Adipocyte (in vitro differentiated cells): Measurements from ENCODE around the gene STAM2.
A peak's percentile ranks its signal among the peaks of the same experiment; 100 is the strongest.
"Not testable (repeated sequence)": the region's sequence is repeated elsewhere in the genome, so short reads cannot be mapped to it uniquely, and the experiment has no call there.

Experiments used
- DNase-seq: peaks from one replicate; pipeline ENCODE4 v3.0.0-alpha.2; 2015; ENCODE audit warnings: low read depth
- H3K27me3 ChIP-seq: replicated peaks from 2 replicates; pipeline ENCODE4 v1.7.0; 2013; ENCODE audit warnings: mild to moderate bottlenecking, low read length, moderate library complexity; ENCODE audit not compliant: control insufficient read depth, insufficient read depth
- H3K36me3 ChIP-seq: 2 replicates; pipeline ENCODE4 v1.7.0; 2013; ENCODE audit warnings: low read length, mild to moderate bottlenecking, moderate library complexity; ENCODE audit not compliant: control insufficient read depth, insufficient read depth, severe bottlenecking
- H3K4me1 ChIP-seq: 2 replicates; pipeline ENCODE4 v1.7.0; 2013; ENCODE audit warnings: mild to moderate bottlenecking, low read length, moderate library complexity; ENCODE audit not compliant: control insufficient read depth, insufficient read depth
- H3K4me3 ChIP-seq: 2 replicates; pipeline ENCODE4 v1.7.0; 2013; ENCODE audit warnings: mild to moderate bottlenecking, low read length, moderate library complexity
- H3K9ac ChIP-seq: 2 replicates; pipeline ENCODE4 v1.7.0; 2013; ENCODE audit warnings: mild to moderate bottlenecking, low read length, moderate library complexity
- H3K9me3 ChIP-seq: 2 replicates; pipeline ENCODE4 v1.7.0; 2013; ENCODE audit warnings: mild to moderate bottlenecking, low read length, moderate library complexity; ENCODE audit not compliant: control insufficient read depth

The STAM2 gene

DNA sequence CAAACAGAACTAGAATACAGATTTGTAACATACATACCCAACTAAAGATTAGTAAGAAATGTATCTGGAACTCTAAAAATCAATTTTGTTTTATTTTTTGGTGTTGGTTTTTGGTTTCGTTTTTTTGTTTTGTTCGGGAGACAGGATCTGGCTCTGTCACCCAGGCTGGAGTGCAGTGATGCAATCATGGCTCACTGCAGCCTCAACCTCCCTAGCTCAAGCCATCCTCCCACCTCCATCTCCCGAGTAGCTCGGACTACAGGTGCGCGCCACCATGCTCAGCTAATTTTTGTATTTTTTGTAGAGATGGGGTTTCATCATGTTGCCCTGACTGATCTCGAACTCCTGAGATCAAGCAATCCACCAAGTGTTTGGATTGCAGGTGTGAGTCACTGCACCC lies 6.4 kb downstream of the STAM2 start:
- not testable (repeated sequence) for H3K27me3 ChIP-seq, H3K9me3 ChIP-seq, H3K36me3 ChIP-seq, DNase-seq
- H3K9ac ChIP-seq, result peak overlapping the region; percentile 81
- peaks cover 46% of the 10 kb centered on the region for H3K4me1 ChIP-seq
- H3K4me3 ChIP-seq, result peak overlapping the region; percentile 69

DNA sequence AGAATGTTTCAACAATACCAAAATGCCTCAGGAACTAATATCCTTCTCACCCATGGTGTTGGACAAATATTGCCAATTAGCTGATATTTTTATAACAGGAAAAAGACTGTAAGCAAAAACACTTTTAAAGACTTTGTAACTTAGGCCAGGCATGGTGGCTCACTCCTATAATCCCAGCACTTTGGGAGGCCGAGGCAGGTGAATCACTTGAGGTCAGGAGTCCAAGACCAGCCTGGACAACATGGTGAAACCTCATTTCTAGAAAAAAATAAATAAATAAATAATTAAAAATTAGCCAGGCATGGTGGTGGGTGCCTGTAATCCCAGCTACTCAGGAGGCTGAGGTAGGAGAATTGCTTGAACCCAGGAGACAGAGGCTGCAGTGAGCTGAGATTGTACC lies 8.1 kb downstream of the STAM2 start:
- Histone ChIP-seq H3K4me3 (peak overlapping the region; percentile 59), H3K4me1 (peaks cover 45% of the 10 kb centered on the region), H3K9ac (peak overlapping the region; percentile 52)
- DNase-seq, H3K27me3 ChIP-seq, H3K36me3 ChIP-seq, H3K9me3 ChIP-seq: not testable (repeated sequence)

DNA sequence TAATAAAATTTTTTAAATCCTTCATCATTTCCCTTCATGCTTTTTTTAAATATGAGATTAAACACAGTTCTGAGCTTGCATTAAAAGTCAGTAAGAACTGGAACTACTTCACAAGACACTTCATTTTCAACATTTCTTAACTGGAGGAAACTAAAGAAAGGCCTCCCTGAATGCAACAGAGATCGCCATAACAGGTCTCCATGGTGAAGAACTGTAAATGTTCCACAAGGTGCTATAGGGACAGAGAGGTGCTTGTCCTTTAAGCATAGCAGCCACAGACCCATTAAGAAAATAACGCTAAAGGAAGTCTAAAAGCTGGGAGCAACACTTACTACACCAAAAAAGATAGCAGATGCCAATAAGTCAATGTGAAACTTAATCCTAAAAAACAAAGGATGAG lies 8.5 kb downstream of the STAM2 start:
- Histone ChIP-seq H3K27me3 (no peaks in the 10 kb centered on the region), H3K4me1 (peaks cover 42% of the 10 kb centered on the region), H3K9ac (peak overlapping the region; percentile 52), H3K9me3 (no peaks in the 10 kb centered on the region), H3K4me3 (peak overlapping the region; percentile 59), H3K36me3 (no peaks in the 10 kb centered on the region)
- DNase-seq, result peak; percentile 14

GRCh38 chr2:152166633-152167032 lies 8.9 kb downstream of the STAM2 start:
- Histone ChIP-seq H3K4me1 (peaks cover 38% of the 10 kb centered on the region), H3K9ac (peak overlapping the region; percentile 52), H3K27me3 (no peaks in the 10 kb centered on the region), H3K4me3 (peak overlapping the region; percentile 59), H3K36me3 (no peaks in the 10 kb centered on the region), H3K9me3 (no peaks in the 10 kb centered on the region)
- DNase-seq, result peak; percentile 71

DNA sequence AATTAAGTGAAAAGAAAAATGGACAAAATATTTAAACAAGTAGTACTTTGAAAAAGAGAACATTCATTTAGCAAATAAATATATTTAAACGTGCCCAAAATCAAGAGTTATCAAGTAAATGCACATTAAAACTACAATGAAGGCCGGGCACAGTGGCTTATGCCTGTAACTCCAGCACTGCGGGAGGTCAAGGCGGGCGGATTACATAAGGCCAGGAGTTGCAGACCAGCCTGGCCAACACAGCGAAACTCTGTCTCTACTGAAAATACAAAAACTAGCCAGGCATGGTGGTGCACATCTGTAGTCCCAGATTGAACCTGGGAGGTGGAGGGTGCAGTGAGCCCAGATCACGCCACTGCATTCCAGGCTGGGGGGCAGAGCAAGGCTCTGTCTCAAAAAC lies 9.8 kb downstream of the STAM2 start:
- no peak overlapping the region for H3K4me3 ChIP-seq
- H3K27me3 ChIP-seq, result no peaks in the 10 kb centered on the region
- H3K4me1 ChIP-seq, result peaks cover 32% of the 10 kb centered on the region
- H3K9ac ChIP-seq, result peak overlapping the region; percentile 52
- H3K9me3 ChIP-seq, result no peaks in the 10 kb centered on the region
- H3K36me3 ChIP-seq, result no peaks in the 10 kb centered on the region
- no peak for DNase-seq

DNA sequence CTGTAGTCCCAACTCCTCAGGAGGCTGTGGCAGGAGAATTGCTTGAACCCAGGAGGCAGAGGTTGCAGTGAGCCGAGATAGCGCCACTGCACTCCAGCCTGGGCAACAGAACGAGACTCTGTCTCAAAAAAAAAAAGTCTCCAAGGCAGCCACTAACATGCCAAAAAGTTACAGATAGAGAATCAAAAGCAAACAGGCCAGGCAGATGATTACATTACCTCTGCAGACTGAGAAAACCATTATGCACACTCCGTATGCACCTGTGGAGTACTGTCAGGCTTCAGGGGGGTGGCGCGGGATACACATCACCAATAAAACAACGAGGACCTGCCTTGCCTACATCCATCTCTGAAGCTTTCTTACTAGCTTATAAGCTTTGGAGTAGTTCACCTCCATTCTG lies 10.3 kb downstream of the STAM2 start:
- no peaks in the 10 kb centered on the region for H3K27me3 ChIP-seq
- no peak overlapping the region for H3K4me3 ChIP-seq
- H3K4me1 ChIP-seq, result peaks cover 32% of the 10 kb centered on the region
- DNase-seq, result no peak
- H3K9ac ChIP-seq, result no peak overlapping the region
- H3K36me3 ChIP-seq, result no peaks in the 10 kb centered on the region
- no peaks in the 10 kb centered on the region for H3K9me3 ChIP-seq

GRCh38 chr2:152163669-152164068 lies 11.9 kb downstream of the STAM2 start:
- not testable (repeated sequence) for H3K9ac ChIP-seq, H3K36me3 ChIP-seq, DNase-seq, H3K4me3 ChIP-seq, H3K27me3 ChIP-seq, H3K9me3 ChIP-seq
- peaks cover 25% of the 10 kb centered on the region for H3K4me1 ChIP-seq

GRCh38 chr2:152162141-152162540 lies 13.4 kb downstream of the STAM2 start:
- no peaks in the 10 kb centered on the region for H3K36me3 ChIP-seq

GRCh38 chr2:152161598-152161997 lies 14.0 kb downstream of the STAM2 start:
- Histone ChIP-seq H3K9me3 (no peaks in the 10 kb centered on the region), H3K36me3 (no peaks in the 10 kb centered on the region), H3K27me3 (no peaks in the 10 kb centered on the region), H3K4me1 (peaks cover 13% of the 10 kb centered on the region), H3K9ac (no peak overlapping the region), H3K4me3 (no peak overlapping the region)
- DNase-seq, result no peak

More at GRCh38 chr2:152162141-152162540, 13.4 kb downstream of the STAM2 start:
- no peak overlapping the region for H3K4me3 ChIP-seq
- H3K9me3 ChIP-seq, result no peaks in the 10 kb centered on the region
- H3K27me3 ChIP-seq, result no peaks in the 10 kb centered on the region
- H3K4me1 ChIP-seq, result peaks cover 18% of the 10 kb centered on the region
- DNase-seq, result no peak
- H3K9ac ChIP-seq, result no peak overlapping the region

DNA sequence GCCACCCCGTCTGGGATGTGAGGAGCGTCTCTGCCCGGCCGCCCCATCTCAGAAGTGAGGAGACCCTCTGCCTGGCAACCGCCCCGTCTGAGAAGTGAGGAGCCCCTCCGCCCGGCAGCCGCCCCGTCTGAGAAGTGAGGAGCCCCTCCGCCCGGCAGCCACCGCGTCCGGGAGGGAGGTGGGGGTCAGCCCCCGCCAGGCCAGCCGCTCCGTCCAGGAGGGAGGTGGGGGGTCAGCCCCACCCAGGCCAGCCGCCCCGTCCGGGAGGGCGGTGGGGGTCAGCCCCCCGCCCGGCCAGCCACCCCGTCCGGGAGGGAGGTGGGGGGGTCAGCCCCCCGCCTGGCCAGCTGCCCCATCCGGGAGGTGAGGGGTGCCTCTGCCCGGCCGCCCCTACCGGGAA lies 15.2 kb downstream of the STAM2 start:
- not testable (repeated sequence) for H3K4me3 ChIP-seq, H3K27me3 ChIP-seq, H3K9me3 ChIP-seq, DNase-seq, H3K4me1 ChIP-seq, H3K36me3 ChIP-seq, H3K9ac ChIP-seq

- Histone ChIP-seq H3K9me3 (no peaks in the 10 kb centered on the region), H3K4me1 (no peaks in the 10 kb centered on the region), H3K4me3 (no peak overlapping the region), H3K36me3 (no peaks in the 10 kb centered on the region), H3K27me3 (no peaks in the 10 kb centered on the region), H3K9ac (no peak overlapping the region)
- DNase-seq, result no peak
These were observed 18.3 kb downstream of the STAM2 start for GRCh38 chr2:152157253-152157652.

DNA sequence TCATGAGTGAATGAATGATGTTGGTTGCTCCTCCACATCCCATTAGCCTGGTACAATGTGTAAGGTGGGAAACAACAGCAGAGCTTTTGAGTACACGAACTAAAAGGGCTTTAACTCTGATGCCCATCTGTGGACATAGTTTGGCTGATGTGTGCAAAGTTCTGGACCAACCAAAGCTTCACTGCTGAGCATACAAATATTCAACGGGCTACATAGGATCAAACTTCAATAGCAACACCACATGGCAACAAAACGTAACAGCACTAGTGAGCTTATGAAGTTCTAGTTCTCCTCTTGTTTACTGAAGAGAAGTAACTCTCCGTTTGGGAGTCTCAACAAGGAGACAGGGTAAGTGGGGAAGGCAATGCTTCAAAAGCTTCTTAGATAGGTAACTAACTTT lies 20.4 kb downstream of the STAM2 start:
- no peak for DNase-seq
- Histone ChIP-seq H3K4me1 (peaks cover under 1% of the 10 kb centered on the region), H3K4me3 (no peak overlapping the region), H3K36me3 (no peaks in the 10 kb centered on the region), H3K27me3 (no peaks in the 10 kb centered on the region), H3K9ac (no peak overlapping the region), H3K9me3 (no peaks in the 10 kb centered on the region)
